WTC11 (cell line): Measurements from ENCODE around the gene GPRC5C. TPM values are rescaled to one million over a fixed set of nuclear protein-coding genes. Genes with fewer than 3 reads are reported as not detected.
"Not testable (repeated sequence)": the region's sequence is repeated elsewhere in the genome, so short reads cannot be mapped to it uniquely, and the experiment has no call there.

ENCODE experiments used
- ATAC-seq: fragments of 200-7000 bp; cut with Tn5 transposase; 2 replicates; pipeline ENCODE4 v1.10.0; 2021; ENCODE audit warnings: mild to moderate bottlenecking, moderate library complexity
- CTCF ChIA-PET: fragments of 300-600 bp; sonication (Branson Sonifier 250); formaldehyde crosslinking; loops from one replicate; lab custom pipeline; 2021; ENCODE audit warnings: antibody characterized with exemption; lab: Charles Lee
- POLR2A ChIA-PET: fragments of 350-600 bp; sonication (Branson Sonifier 250); formaldehyde crosslinking; loops from one replicate; lab custom pipeline; 2021; ENCODE audit warnings: antibody characterized with exemption; lab: Charles Lee
- DNase-seq: peaks from one replicate; pipeline ENCODE4 v3.0.0; 2021; ENCODE audit warnings: low spot score
- H3K27ac Mint-ChIP-seq: 2 replicates; pipeline ENCODE4 v1.8.0; 2021; ENCODE audit warnings: mixed read lengths
- H3K27me3 Mint-ChIP-seq: 2 replicates; pipeline ENCODE4 v1.8.0; 2021; ENCODE audit warnings: low read depth, mild to moderate bottlenecking, moderate library complexity, mixed read lengths
- H3K36me3 Mint-ChIP-seq: 2 replicates; pipeline ENCODE4 v1.8.0; 2021; ENCODE audit warnings: mixed read lengths
- H3K4me1 Mint-ChIP-seq: 2 replicates; pipeline ENCODE4 v1.8.0; 2022; ENCODE audit warnings: mixed read lengths
- H3K4me3 Mint-ChIP-seq: 2 replicates; pipeline ENCODE4 v1.8.0; 2021; ENCODE audit warnings: mild to moderate bottlenecking, moderate library complexity, mixed read lengths
- H3K9me3 Mint-ChIP-seq: 2 replicates; pipeline ENCODE4 v1.8.0; 2021; ENCODE audit warnings: mixed read lengths
- CBFB ChIP-seq: sonication (generic); formaldehyde crosslinking; IDR thresholded peaks from 2 replicates; pipeline ENCODE4 v1.8.1; 2022; ENCODE audit warnings: mild to moderate bottlenecking, low read depth, missing genetic modification reagents
- FOXJ3 ChIP-seq: sonication (generic); formaldehyde crosslinking; IDR thresholded peaks from 2 replicates; pipeline ENCODE4 v1.9.0; 2021; ENCODE audit warnings: missing genetic modification reagents, mild to moderate bottlenecking, borderline replicate concordance
- FOXP1 ChIP-seq: sonication (generic); formaldehyde crosslinking; IDR thresholded peaks from 2 replicates; pipeline ENCODE4 v1.8.0; 2022; ENCODE audit warnings: missing genetic modification reagents, mild to moderate bottlenecking, moderate library complexity, borderline replicate concordance
- GRHL2 ChIP-seq: fragments of 250-450 bp; sonication (Bioruptor Pico); IDR thresholded peaks from 2 replicates; pipeline ENCODE4 v1.8.0; 2022; ENCODE audit warnings: mild to moderate bottlenecking, moderate library complexity; ENCODE audit not compliant: insufficient replicate concordance, severe bottlenecking
- JUN ChIP-seq: sonication (generic); formaldehyde crosslinking; IDR thresholded peaks from 2 replicates; pipeline ENCODE4 v1.8.0; 2023; ENCODE audit warnings: mild to moderate bottlenecking, missing genetic modification reagents
- KAT7 ChIP-seq: sonication (generic); formaldehyde crosslinking; IDR thresholded peaks from 2 replicates; pipeline ENCODE4 v1.8.1; 2023; ENCODE audit warnings: missing genetic modification reagents, mild to moderate bottlenecking, borderline replicate concordance
- ZNF219 ChIP-seq: sonication (generic); formaldehyde crosslinking; IDR thresholded peaks from 2 replicates; pipeline ENCODE4 v1.8.0; 2023; ENCODE audit warnings: missing genetic modification reagents, mild to moderate bottlenecking, borderline replicate concordance
- ZNF396 ChIP-seq: fragments of 250-450 bp; sonication (Bioruptor Pico); IDR thresholded peaks from 2 replicates; pipeline ENCODE4 v1.8.0; 2021; ENCODE audit warnings: mild to moderate bottlenecking, moderate library complexity, borderline replicate concordance
- total RNA-seq: library from RNA; stranded (reverse); gene quantifications from 3 replicates; pipeline ENCODE4 v1.2.3, GENCODE V29; 2021
- TF ChIP-seq, protein P1 (sequence below): sonication (generic); formaldehyde crosslinking; IDR thresholded peaks from 2 replicates; pipeline ENCODE4 v1.8.1; 2023; ENCODE audit warnings: mild to moderate bottlenecking, moderate library complexity, missing genetic modification reagents
- TF ChIP-seq, protein P2 (sequence below): fragments of 250-450 bp; sonication (Bioruptor Pico); IDR thresholded peaks from 2 replicates; pipeline ENCODE4 v1.9.0; 2021; ENCODE audit warnings: moderate library complexity, mild to moderate bottlenecking, inconsistent platforms, borderline replicate concordance
- TF ChIP-seq, protein P3 (sequence below): sonication (generic); formaldehyde crosslinking; IDR thresholded peaks from 2 replicates; pipeline ENCODE4 v1.8.1; 2023; ENCODE audit warnings: mild to moderate bottlenecking, missing genetic modification reagents
- TF ChIP-seq, protein P4 (sequence below): sonication (generic); formaldehyde crosslinking; IDR thresholded peaks from 2 replicates; pipeline ENCODE4 v1.8.0; 2023; ENCODE audit warnings: mild to moderate bottlenecking, missing genetic modification reagents
- TF ChIP-seq, protein P5 (sequence below): sonication (generic); formaldehyde crosslinking; IDR thresholded peaks from 2 replicates; pipeline ENCODE4 v1.8.0; 2022; ENCODE audit warnings: missing genetic modification reagents
- TF ChIP-seq, protein P6 (sequence below): sonication (generic); formaldehyde crosslinking; IDR thresholded peaks from 2 replicates; pipeline ENCODE4 v1.8.1; 2023; ENCODE audit warnings: mild to moderate bottlenecking, missing genetic modification reagents
- TF ChIP-seq, protein P7 (sequence below): sonication (generic); formaldehyde crosslinking; conservative IDR thresholded peaks from 2 replicates; pipeline ENCODE4 v1.8.1; 2022; ENCODE audit warnings: mild to moderate bottlenecking, missing genetic modification reagents

The GPRC5C gene
- total RNA-seq, 1 experiment from 2014 or later, result 19.6 TPM

DNA sequence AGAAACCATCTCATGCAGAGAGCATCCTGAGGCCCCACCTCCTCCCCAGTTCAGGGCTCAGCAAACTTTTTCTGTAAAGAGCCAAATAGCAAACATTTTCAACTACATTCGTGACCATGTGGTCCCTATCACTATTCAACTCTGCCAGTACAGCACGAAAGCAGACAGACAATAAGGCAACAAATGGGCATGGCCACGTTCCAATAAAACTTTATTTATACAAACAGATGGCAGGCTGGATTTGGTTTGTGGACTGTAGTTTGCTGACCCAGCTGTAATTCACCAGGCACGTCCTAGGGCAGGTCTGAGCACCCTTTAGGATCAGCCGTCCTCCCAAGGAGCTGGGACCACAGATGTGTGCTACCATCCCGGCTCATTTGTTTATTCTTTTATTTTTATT, 27.1 kb upstream of the GPRC5C start (continued):
- TF ChIP-seq, protein P1, sequence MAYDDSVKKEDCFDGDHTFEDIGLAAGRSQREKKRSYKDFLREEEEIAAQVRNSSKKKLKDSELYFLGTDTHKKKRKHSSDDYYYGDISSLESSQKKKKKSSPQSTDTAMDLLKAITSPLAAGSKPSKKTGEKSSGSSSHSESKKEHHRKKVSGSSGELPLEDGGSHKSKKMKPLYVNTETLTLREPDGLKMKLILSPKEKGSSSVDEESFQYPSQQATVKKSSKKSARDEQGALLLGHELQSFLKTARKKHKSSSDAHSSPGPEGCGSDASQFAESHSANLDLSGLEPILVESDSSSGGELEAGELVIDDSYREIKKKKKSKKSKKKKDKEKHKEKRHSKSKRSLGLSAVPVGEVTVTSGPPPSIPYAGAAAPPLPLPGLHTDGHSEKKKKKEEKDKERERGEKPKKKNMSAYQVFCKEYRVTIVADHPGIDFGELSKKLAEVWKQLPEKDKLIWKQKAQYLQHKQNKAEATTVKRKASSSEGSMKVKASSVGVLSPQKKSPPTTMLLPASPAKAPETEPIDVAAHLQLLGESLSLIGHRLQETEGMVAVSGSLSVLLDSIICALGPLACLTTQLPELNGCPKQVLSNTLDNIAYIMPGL, result no peak
- TF ChIP-seq GRHL2 (CRISPR knock-in tag), result no peak
- no peak for TF ChIP-seq JUN (CRISPR knock-in tag)
- TF ChIP-seq CBFB (CRISPR knock-in tag), result no peak
- TF ChIP-seq, protein P2, sequence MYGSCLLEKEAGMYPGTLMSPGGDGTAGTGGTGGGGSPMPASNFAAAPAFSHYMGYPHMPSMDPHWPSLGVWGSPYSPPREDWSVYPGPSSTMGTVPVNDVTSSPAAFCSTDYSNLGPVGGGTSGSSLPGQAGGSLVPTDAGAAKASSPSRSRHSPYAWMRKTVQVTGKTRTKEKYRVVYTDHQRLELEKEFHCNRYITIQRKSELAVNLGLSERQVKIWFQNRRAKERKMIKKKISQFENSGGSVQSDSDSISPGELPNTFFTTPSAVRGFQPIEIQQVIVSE, result no peak
- no peak for TF ChIP-seq FOXJ3 (CRISPR knock-in tag)
- TF ChIP-seq, protein P3, sequence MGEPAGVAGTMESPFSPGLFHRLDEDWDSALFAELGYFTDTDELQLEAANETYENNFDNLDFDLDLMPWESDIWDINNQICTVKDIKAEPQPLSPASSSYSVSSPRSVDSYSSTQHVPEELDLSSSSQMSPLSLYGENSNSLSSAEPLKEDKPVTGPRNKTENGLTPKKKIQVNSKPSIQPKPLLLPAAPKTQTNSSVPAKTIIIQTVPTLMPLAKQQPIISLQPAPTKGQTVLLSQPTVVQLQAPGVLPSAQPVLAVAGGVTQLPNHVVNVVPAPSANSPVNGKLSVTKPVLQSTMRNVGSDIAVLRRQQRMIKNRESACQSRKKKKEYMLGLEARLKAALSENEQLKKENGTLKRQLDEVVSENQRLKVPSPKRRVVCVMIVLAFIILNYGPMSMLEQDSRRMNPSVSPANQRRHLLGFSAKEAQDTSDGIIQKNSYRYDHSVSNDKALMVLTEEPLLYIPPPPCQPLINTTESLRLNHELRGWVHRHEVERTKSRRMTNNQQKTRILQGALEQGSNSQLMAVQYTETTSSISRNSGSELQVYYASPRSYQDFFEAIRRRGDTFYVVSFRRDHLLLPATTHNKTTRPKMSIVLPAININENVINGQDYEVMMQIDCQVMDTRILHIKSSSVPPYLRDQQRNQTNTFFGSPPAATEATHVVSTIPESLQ, result no peak

DNA sequence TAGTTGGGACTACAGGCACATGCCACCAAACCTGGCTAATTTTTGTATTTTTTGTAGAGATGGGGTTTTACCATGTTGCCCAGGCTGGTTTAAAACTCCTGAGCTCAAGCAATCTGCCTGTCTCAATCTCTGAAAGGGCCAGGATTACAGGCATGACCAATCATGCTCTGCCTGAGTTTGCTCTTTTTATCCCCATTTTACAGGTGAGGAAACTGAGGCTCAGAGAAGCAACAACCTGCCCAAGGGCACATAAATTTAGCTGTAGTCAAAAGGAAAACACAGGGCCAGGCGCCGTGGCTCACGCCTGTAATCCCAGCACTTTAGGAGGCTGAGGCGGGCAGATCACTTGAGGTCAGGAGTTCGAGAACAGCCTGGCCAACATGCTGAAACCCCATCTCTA, 26.6 kb upstream of the GPRC5C start:
- POLR2A ChIA-PET, H3K27ac Mint-ChIP-seq, H3K36me3 Mint-ChIP-seq, H3K27me3 Mint-ChIP-seq, DNase-seq, H3K4me3 Mint-ChIP-seq, ATAC-seq, H3K9me3 Mint-ChIP-seq: not testable (repeated sequence)
- CTCF ChIA-PET, result interaction anchor here (0.8 to 2.5 kb wide), 3 partner anchors 26 to 50 kb away, joined by 3 to 6 read pairs (median 5); partner anchors contain the start of gene BTBD17
- H3K4me1 Mint-ChIP-seq, result peaks cover 16% of the 10 kb centered on the region

DNA sequence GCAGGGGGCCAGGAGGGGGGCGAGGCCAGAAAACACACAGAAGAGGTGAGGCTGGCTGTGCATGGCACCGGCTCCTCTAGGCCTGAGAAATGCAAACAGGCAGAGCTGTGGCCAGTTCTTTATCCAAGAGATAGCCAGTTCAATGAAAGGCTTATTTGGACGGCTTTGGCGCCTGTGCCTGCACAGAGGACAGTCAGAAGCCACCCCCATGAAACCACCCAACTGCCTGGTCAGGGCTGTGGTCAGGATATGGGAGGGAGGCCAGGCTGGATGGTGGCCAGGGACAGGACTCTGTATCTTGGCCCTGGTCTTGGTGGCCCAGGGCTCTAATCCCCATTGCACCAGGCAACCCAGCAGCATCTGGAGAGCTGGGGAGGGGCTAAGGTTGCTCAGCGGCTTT, 24.5 kb upstream of the GPRC5C start:
- H3K9me3 Mint-ChIP-seq, result peaks cover 7% of the 10 kb centered on the region
- CTCF ChIA-PET, result interaction anchor here (1.1 to 2.9 kb wide), 3 partner anchors 28 to 38 kb away, joined by 4 to 13 read pairs (median 5); no protein-coding TSS in a partner anchor
- H3K36me3 Mint-ChIP-seq, result 0 out of 2 replicates have a peak, but pooled peaks cover 5% of the 10 kb centered on the region
- no peaks in the 10 kb centered on the region for H3K27me3 Mint-ChIP-seq
- DNase-seq (no peak), ATAC-seq (no peak)
- H3K4me3 Mint-ChIP-seq, result no peak overlapping the region
- peaks cover 16% of the 10 kb centered on the region for H3K4me1 Mint-ChIP-seq
- POLR2A ChIA-PET, result no interaction called here
- H3K27ac Mint-ChIP-seq, result no peak overlapping the region
- no peak for TF ChIP-seq KAT7 (CRISPR knock-in tag)
- TF ChIP-seq FOXP1 (CRISPR knock-in tag), result no peak
- TF ChIP-seq, protein P4, sequence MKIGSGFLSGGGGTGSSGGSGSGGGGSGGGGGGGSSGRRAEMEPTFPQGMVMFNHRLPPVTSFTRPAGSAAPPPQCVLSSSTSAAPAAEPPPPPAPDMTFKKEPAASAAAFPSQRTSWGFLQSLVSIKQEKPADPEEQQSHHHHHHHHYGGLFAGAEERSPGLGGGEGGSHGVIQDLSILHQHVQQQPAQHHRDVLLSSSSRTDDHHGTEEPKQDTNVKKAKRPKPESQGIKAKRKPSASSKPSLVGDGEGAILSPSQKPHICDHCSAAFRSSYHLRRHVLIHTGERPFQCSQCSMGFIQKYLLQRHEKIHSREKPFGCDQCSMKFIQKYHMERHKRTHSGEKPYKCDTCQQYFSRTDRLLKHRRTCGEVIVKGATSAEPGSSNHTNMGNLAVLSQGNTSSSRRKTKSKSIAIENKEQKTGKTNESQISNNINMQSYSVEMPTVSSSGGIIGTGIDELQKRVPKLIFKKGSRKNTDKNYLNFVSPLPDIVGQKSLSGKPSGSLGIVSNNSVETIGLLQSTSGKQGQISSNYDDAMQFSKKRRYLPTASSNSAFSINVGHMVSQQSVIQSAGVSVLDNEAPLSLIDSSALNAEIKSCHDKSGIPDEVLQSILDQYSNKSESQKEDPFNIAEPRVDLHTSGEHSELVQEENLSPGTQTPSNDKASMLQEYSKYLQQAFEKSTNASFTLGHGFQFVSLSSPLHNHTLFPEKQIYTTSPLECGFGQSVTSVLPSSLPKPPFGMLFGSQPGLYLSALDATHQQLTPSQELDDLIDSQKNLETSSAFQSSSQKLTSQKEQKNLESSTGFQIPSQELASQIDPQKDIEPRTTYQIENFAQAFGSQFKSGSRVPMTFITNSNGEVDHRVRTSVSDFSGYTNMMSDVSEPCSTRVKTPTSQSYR (CRISPR knock-in tag), result no peak
- no peak for TF ChIP-seq GRHL2 (CRISPR knock-in tag)
- TF ChIP-seq, protein P2, result no peak
- no peak for TF ChIP-seq ZNF396 (CRISPR knock-in tag)
- TF ChIP-seq, protein P1, result no peak
- no peak for TF ChIP-seq ZNF219 (CRISPR knock-in tag)
- TF ChIP-seq, protein P5, sequence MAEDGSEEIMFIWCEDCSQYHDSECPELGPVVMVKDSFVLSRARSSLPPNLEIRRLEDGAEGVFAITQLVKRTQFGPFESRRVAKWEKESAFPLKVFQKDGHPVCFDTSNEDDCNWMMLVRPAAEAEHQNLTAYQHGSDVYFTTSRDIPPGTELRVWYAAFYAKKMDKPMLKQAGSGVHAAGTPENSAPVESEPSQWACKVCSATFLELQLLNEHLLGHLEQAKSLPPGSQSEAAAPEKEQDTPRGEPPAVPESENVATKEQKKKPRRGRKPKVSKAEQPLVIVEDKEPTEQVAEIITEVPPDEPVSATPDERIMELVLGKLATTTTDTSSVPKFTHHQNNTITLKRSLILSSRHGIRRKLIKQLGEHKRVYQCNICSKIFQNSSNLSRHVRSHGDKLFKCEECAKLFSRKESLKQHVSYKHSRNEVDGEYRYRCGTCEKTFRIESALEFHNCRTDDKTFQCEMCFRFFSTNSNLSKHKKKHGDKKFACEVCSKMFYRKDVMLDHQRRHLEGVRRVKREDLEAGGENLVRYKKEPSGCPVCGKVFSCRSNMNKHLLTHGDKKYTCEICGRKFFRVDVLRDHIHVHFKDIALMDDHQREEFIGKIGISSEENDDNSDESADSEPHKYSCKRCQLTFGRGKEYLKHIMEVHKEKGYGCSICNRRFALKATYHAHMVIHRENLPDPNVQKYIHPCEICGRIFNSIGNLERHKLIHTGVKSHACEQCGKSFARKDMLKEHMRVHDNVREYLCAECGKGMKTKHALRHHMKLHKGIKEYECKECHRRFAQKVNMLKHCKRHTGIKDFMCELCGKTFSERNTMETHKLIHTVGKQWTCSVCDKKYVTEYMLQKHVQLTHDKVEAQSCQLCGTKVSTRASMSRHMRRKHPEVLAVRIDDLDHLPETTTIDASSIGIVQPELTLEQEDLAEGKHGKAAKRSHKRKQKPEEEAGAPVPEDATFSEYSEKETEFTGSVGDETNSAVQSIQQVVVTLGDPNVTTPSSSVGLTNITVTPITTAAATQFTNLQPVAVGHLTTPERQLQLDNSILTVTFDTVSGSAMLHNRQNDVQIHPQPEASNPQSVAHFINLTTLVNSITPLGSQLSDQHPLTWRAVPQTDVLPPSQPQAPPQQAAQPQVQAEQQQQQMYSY (CRISPR knock-in tag), result no peak
- TF ChIP-seq, protein P6, sequence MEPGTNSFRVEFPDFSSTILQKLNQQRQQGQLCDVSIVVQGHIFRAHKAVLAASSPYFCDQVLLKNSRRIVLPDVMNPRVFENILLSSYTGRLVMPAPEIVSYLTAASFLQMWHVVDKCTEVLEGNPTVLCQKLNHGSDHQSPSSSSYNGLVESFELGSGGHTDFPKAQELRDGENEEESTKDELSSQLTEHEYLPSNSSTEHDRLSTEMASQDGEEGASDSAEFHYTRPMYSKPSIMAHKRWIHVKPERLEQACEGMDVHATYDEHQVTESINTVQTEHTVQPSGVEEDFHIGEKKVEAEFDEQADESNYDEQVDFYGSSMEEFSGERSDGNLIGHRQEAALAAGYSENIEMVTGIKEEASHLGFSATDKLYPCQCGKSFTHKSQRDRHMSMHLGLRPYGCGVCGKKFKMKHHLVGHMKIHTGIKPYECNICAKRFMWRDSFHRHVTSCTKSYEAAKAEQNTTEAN (CRISPR knock-in tag), result no peak
- TF ChIP-seq, protein P7, sequence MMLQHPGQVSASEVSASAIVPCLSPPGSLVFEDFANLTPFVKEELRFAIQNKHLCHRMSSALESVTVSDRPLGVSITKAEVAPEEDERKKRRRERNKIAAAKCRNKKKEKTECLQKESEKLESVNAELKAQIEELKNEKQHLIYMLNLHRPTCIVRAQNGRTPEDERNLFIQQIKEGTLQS, result no peak
